DND-41 (cell line): ENCODE data around the gene AKAP13.

ENCODE experiments used
- EZH2 ChIP-seq: IDR thresholded peaks from 3 replicates; pipeline ENCODE4 v1.6.1; 2012; ENCODE audit warnings: borderline replicate concordance, low read depth, mild to moderate bottlenecking, moderate library complexity, low read length, inconsistent platforms; ENCODE audit not compliant: severe bottlenecking
- TF ChIP-seq, protein P1 (sequence below): IDR thresholded peaks from 2 replicates; pipeline ENCODE4 v1.5.1; 2012; ENCODE audit warnings: borderline replicate concordance, low read length, moderate library complexity, mild to moderate bottlenecking; ENCODE audit not compliant: poor library complexity, severe bottlenecking; ENCODE audit errors: extremely low read depth

DNA sequence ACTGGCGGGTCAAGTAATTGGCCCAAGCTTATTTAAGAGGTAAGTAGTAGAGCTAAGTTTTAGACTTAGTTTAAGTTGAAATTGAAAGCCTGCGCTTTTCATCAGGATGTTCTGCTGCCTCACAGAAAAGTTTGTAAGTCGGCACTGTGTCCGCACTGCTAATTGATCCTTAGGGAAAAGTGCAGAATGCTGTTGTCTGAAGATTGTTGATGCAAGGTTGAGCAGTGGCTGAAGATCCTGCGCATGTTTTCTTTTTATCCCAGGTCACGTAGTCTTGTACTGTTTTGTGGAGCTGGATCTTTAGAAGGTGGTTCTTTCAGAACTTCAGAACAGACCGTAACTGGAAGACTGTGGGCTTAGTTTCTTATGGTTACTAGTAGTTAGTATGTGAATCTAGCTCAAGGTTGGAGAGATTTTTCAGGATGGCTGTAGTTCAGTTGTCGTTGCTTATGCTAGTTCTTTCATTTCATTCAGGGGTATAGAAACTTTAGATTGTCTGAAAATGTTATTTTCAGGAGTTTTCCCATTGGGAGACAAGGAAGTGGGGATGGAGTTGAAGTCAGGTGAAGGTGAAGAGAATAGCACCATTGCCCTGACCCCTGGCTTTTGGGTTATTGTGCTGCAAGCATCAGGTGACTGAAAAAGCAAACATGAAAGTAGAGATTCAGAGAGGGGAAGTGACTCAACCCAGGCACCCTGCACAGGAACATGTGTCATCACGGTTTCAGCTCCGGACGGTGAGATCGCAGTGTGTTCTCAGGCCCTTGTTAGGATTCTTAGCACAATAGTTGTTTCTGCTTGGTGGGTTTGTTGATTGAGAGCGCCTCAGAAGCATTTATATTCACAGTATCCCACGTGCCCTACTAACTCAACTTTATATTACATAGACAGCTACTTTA is 32.8 kb downstream of the AKAP13 start:
- TF ChIP-seq, protein P1, sequence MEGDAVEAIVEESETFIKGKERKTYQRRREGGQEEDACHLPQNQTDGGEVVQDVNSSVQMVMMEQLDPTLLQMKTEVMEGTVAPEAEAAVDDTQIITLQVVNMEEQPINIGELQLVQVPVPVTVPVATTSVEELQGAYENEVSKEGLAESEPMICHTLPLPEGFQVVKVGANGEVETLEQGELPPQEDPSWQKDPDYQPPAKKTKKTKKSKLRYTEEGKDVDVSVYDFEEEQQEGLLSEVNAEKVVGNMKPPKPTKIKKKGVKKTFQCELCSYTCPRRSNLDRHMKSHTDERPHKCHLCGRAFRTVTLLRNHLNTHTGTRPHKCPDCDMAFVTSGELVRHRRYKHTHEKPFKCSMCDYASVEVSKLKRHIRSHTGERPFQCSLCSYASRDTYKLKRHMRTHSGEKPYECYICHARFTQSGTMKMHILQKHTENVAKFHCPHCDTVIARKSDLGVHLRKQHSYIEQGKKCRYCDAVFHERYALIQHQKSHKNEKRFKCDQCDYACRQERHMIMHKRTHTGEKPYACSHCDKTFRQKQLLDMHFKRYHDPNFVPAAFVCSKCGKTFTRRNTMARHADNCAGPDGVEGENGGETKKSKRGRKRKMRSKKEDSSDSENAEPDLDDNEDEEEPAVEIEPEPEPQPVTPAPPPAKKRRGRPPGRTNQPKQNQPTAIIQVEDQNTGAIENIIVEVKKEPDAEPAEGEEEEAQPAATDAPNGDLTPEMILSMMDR, result no peak
- TF ChIP-seq EZH2, result no peak
